Heart right ventricle (tissue), 16 donors: ENCODE results near the gene TH. TPM values are rescaled to one million over a fixed set of nuclear protein-coding genes. Genes with fewer than 3 reads are reported as not detected.

Experiments used
- ATAC-seq, 8 donors: fragments of 200-7000 bp; cut with Tn5 transposase; one replicate each; pipeline ENCODE4 v1.9.1; 2020; ENCODE audit warnings: mild to moderate bottlenecking in 8 of 8, moderate library complexity in 8 of 8, moderate number of reproducible peaks in 1 of 8
- DNase-seq, 2 donors: peaks; one replicate each; pipeline ENCODE4 v3.0.0-alpha.2; 2020
- H3K27ac ChIP-seq, 10 donors: fragments of 200-600 bp; sonication (generic) in 2 of 10; one replicate each; pipeline versions ENCODE4 v1.5.0 to v1.8.0; 2020 to 2022; ENCODE audit warnings: mild to moderate bottlenecking in 3 of 10
- H3K27me3 ChIP-seq, 7 donors: fragments of 200-600 bp; one replicate each; pipeline ENCODE4 v1.8.0; 2021 to 2022; ENCODE audit warnings: mild to moderate bottlenecking in 2 of 7
- H3K36me3 ChIP-seq, 9 donors: fragments of 200-600 bp; sonication (generic) in 1 of 9; one replicate each; pipeline versions ENCODE4 v1.5.0 to v1.8.0; 2020 to 2022; ENCODE audit warnings: mild to moderate bottlenecking in 2 of 9
- H3K4me1 ChIP-seq, 9 donors: fragments of 200-600 bp; sonication (generic) in 1 of 9; one replicate each; pipeline versions ENCODE4 v1.5.0 to v1.8.0; 2020 to 2022; ENCODE audit warnings: mild to moderate bottlenecking in 4 of 9
- H3K4me3 ChIP-seq, 10 donors: fragments of 200-600 bp; sonication (generic) in 2 of 10; one replicate each; pipeline versions ENCODE4 v1.5.0 to v1.8.0; 2020 to 2022; ENCODE audit warnings: mild to moderate bottlenecking in 7 of 10, moderate library complexity in 2 of 10
- H3K9me3 ChIP-seq, 11 donors: fragments of 200-600 bp in 10 of 11; sonication (generic) in 2 of 11; one replicate each; pipeline versions ENCODE4 v1.5.0 to v1.8.0; 2013 to 2022; ENCODE audit warnings: mild to moderate bottlenecking in 2 of 11, control low read depth in 1 of 11, moderate library complexity in 1 of 11
- WGBS, 2 donors: extraction: QIAGEN DNeasy Blood & Tissue Kit; methylation state at CpG; one replicate each; pipeline ENCODE4 v1.1.7; 2013; ENCODE audit warnings: inconsistent platforms in 1 of 2; 5-methylcytosine and 5-hydroxymethylcytosine counted together
- intact Hi-C, 10 donors: fragments of 100-400 bp; cut with DNase I; formaldehyde crosslinking; loops; one replicate each; pipeline versions ENCODE4 v1.11.1 to v1.14.2; 2022
- polyA plus RNA-seq, 2 donors: library from polyadenylated mRNA; stranded (reverse); fragments of 200-250 nt; gene quantifications; one replicate each; pipeline ENCODE4 v1.2.3, GENCODE V29; 2013
- total RNA-seq, 10 donors: library from RNA; stranded (reverse); fragmentation: NEBNext Ultra II Directional in 3 of 10; extraction: Animal tissue kit (Norgen Biotek cat#: 25700) in 3 of 10; gene quantifications; one replicate each; pipeline versions ENCODE4 v1.2.1 to v1.2.4, GENCODE V29; 2021 to 2023
- TF ChIP-seq, protein P1 (sequence below), 9 donors: fragments of 200-600 bp; sonication (generic) in 2 of 9; IDR thresholded peaks; one replicate each; pipeline versions ENCODE4 v1.5.0 to v1.8.0; 2021 to 2022; ENCODE audit warnings: antibody characterized with exemption in 9 of 9, mild to moderate bottlenecking in 5 of 9, moderate library complexity in 1 of 9
- donor health status: Arrhythmogenic right ventricular cardiomyopathy.
- donor health status: ischemic (EF 13 %, LVEDD 7.1; RV severe dilation, severe dysfunction).
- donor health status: healthy with polysubstance abuse.
- donor health status: DM: no; HTN: yes; CAD: no.
- donor health status: DM: no; HTN: no; CAD: no.
- donor health status: ischemic (EF 25% LVEDD 6.9; RV normal size, moderate dysfunction).
- donor health status: ischemic (EF 25% LVEDD 5.7; RV mildly dilated, moderate dysfunction).
- donor health status: healthy.
- donor health status: DM: yes; HTN: yes; CAD: no.
- donor health status: Ischemic cardiomyopathy.
- donor health status: ischemic (EF 35%, LVEDD 5.7; RV mildly dilated, moderate dysfunction).
- donor health status: nonischemic (EF 11% LVEDD 7.7; RV severe dilation, severe dysfunction).
- donor health status: DM: yes; HTN: yes; CAD: no.
- donor health status: PGD.
- donor health status: ischemic (EF 29% LVEDD 5.4; RV normal size, mild dysfunction).
- donor health status: nonischemic (EF 23%, LVEDD 6.1; RV moderate dilation, normal function).

TH gene
- total and polyA plus RNA-seq, 12 donors: 0.14 to 0.15 TPM; not detected in 10

- Histone ChIP-seq H3K27me3 (peaks cover 0 to 24% (median 6%) of the 10 kb centered on the region in 7 donors), H3K4me1 (peaks cover 0 to 16% (median 0%) of the 10 kb centered on the region in 9 donors), H3K9me3 (no peaks in the 10 kb centered on the region), H3K36me3 (no peaks in the 10 kb centered on the region), H3K27ac (no peak overlapping the region), H3K4me3 (no peak overlapping the region)
- intact Hi-C loops: loop anchor here in 4 of 10 donors (5.0 to 10.0 kb wide), 5 partner anchors 273 to 513 kb away; no protein-coding TSS in a partner anchor
- DNase-seq: no peak
- ATAC-seq: no peak
- TF ChIP-seq, protein P1, sequence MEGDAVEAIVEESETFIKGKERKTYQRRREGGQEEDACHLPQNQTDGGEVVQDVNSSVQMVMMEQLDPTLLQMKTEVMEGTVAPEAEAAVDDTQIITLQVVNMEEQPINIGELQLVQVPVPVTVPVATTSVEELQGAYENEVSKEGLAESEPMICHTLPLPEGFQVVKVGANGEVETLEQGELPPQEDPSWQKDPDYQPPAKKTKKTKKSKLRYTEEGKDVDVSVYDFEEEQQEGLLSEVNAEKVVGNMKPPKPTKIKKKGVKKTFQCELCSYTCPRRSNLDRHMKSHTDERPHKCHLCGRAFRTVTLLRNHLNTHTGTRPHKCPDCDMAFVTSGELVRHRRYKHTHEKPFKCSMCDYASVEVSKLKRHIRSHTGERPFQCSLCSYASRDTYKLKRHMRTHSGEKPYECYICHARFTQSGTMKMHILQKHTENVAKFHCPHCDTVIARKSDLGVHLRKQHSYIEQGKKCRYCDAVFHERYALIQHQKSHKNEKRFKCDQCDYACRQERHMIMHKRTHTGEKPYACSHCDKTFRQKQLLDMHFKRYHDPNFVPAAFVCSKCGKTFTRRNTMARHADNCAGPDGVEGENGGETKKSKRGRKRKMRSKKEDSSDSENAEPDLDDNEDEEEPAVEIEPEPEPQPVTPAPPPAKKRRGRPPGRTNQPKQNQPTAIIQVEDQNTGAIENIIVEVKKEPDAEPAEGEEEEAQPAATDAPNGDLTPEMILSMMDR (IDR thresholded peaks at IDR 0.05): no peak
- WGBS, 2 donors: 79 to 86% methylated on average over 18 of the region's 18 CpGs
Observed at GRCh38 chr11:2157294-2158040, 14.1 kb downstream of the TH start.

DNA sequence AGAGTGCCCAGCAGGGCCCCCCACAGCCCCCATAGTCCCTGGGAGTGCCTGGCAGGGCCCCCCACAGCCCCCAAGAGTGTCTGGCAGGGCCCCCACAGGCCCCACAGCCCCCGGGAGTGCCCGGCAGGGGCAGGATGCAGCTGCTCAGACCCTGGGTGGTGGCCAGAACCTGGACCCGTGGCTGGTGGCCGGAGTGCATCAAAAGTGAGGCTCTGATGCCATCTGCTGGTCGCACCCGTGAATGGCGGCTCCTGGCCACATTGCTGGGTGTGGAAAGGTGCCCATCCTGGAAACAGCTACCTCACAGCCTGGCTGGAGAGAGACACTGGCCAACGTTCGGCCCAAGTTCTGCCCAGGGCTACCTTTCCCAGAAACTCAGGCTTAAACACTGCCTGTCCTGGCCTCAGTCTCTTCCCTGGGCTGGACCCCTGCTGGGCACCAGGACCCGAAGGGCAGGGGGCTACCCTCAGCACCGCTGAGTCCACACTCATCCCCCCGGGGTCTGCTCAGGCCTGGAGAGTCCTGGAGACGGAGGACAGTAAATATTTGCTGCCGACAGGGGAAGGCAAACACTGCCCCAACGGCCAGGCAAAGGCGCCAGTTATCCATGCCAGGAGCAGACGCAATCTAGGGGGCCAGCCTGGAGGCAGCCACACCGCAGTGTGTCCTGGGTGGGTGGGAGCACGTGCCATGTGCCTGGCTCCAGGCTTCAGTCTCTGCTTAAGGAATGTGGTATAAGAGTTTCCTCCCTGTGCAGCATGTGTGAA lies 15.0 kb downstream of the TH start:
- WGBS, 2 donors: 35 to 37% methylated on average over 19 of the region's 19 CpGs
- Histone ChIP-seq H3K4me3 (no peak overlapping the region), H3K27ac (no peak overlapping the region), H3K9me3 (no peaks in the 10 kb centered on the region), H3K4me1 (peaks cover 2 to 20% (median 4%) of the 10 kb centered on the region in 9 donors), H3K27me3 (peaks cover 0 to 20% (median 0%) of the 10 kb centered on the region in 7 donors), H3K36me3 (no peaks in the 10 kb centered on the region)
- peak; percentile 32 to 74 (median 54) for ATAC-seq
- intact Hi-C loops: loop anchor here in 5 of 10 donors (1.0 to 10.0 kb wide), 6 partner anchors 272 to 512 kb away; no protein-coding TSS in a partner anchor
- DNase-seq: peak; percentile 64 to 75
- TF ChIP-seq, protein P1 (IDR thresholded peaks at IDR 0.05): peak; percentile 69 to 86 (median 82)

DNA sequence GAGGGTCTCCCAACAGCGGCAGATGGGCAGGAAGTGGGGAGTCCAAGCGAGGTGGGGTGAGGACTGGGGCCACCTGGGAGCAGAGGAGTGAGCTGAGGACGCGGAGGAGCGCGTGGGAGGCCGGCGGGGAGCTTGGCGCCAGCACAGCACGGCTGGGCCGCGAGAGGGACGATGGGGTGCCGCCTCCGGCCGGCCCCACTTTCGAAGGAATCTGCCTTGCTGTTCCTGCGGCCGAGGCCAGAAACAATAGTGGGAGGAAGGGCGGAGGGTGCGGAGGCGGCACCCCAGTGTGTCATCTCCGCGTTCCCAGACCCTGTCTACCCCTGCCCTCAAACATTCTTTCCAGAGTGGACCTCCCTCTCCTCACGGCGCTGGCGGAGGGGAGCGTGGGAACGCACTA lies 16.1 kb downstream of the TH start:
- Histone ChIP-seq H3K4me3 (no peak overlapping the region), H3K4me1 (peaks cover 3 to 24% (median 7%) of the 10 kb centered on the region in 9 donors), H3K36me3 (no peaks in the 10 kb centered on the region), H3K27me3 (peaks cover 0 to 24% (median 9%) of the 10 kb centered on the region in 7 donors), H3K9me3 (no peaks in the 10 kb centered on the region), H3K27ac (no peak overlapping the region)
- WGBS, 2 donors: 63 to 67% methylated on average over 28 to 29 of the region's 29 CpGs
- TF ChIP-seq, protein P1 (IDR thresholded peaks at IDR 0.05): no peak
- DNase-seq (no peak), ATAC-seq (no peak)
- intact Hi-C loops: loop anchor here in 4 of 10 donors (2.0 to 10.0 kb wide), 6 partner anchors 271 to 511 kb away; no protein-coding TSS in a partner anchor

- no peak for DNase-seq
- ATAC-seq: no peak
- peaks cover 0 to 26% (median 15%) of the 10 kb centered on the region in 7 donors for H3K27me3 ChIP-seq
- no peak overlapping the region for H3K27ac ChIP-seq
- intact Hi-C loops: loop anchor here (2.0 to 10.0 kb wide), 9 partner anchors 233 to 510 kb away; partner anchors contain the start of genes KRTAP5-6 (in 1 of the 10) and TNNI2 (in 1 of the 10)
- H3K4me1 ChIP-seq: peaks cover 3 to 24% (median 7%) of the 10 kb centered on the region in 9 donors
- whole genome bisulfite sequencing, 2 donors: 88 to 90% methylated on average over 17 of the region's 17 CpGs
- no peaks in the 10 kb centered on the region for H3K36me3 ChIP-seq
- H3K4me3 ChIP-seq: no peak overlapping the region
- no peaks in the 10 kb centered on the region for H3K9me3 ChIP-seq
- TF ChIP-seq, protein P1 (IDR thresholded peaks at IDR 0.05): no peak
Observed at GRCh38 chr11:2154889-2155288, 16.7 kb downstream of the TH start.
